ENCODE data around the gene CTNNBIP1. TPM values are rescaled to one million over a fixed set of nuclear protein-coding genes. Genes with fewer than 3 reads are reported as not detected.

The CTNNBIP1 gene
- total and polyA plus RNA-seq, 2 of the 8 experiments (the other 6 are each of a cell fraction or from before 2014, with no cell fraction given): 40.9 to 46.6 TPM

DNA sequence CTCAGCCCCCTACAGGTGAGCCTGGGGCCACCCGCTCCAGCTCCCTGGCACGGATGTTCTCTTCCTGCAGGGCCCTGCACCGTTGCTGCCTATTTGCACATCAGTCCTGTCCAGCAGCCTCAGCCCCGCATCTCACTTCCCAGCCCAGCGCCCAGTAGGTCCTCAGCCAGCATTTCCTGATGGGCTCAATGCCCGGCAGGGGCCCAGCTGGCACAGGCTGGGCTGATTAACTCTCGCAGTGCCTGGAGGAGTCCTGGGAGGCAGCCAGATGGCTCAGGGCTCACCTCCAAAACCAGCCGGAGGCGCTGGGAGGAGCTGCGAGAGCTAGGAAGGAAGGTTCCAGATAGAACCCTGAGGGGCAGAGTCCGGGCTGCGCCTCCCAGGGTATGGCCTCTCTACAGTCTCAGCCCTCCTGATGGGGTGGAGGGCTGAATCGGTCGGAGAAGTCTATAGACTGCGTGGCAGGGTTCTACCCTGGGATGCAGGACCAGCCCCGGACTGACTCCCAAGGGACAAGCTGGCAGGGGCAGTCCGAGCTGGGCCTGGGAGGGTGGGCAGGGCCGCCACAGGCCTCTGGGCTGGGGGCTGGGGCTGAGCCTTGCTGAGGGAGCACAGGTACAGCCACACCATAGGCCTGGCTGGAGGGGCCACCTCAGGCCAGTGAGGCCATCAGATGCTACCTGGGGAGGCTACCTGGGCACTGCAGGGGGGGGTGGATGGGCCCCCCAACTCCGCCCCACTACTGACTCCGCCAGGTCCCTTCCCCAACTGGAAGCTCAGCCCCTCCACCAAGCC is 67.1 kb downstream of the CTNNBIP1 start:
- 0 out of 2 replicates have a peak overlapping the region, but pooled peaks have one; percentile 7 for H4K8ac ChIP-seq (ENCODE audit: extremely low read depth, insufficient read depth, low read length)
- H2AK5ac ChIP-seq (ENCODE audit: low read depth, low read length): no peak overlapping the region
- no peak overlapping the region for H3K9ac ChIP-seq (replicated peaks in 1 of 4; ENCODE audit: extremely low read depth in 1 of 4, low read depth in 3 of 4, low read length in 3 of 4)
- no peak overlapping the region for H4K91ac ChIP-seq (replicated peaks; ENCODE audit: insufficient read length, low read length)
- WGBS, 2 experiments (ENCODE audit: extremely low coverage in 1 of 2, insufficient coverage in 1 of 2, insufficient read length in 1 of 2, insufficient replicate concordance in 2 of 2, low coverage in 1 of 2, low lambda C conversion rate in 2 of 2, missing lambda C conversion rate in 1 of 2): 79% methylated on average over 20 of the region's 20 CpGs; no CpG with 5 or more reads in 1 of the 2 experiments
- no peak overlapping the region for H3K14ac ChIP-seq (ENCODE audit: insufficient read length)
- no peak overlapping the region for H4K5ac ChIP-seq (ENCODE audit: insufficient read length, low read depth, low read length)
- H3K4me2 ChIP-seq (ENCODE audit: insufficient read depth in 1 of 2, low read depth in 2 of 2, low read length in 2 of 2): no peak overlapping the region
- no peak overlapping the region for H3K4me3 ChIP-seq (ENCODE audit: extremely low read depth in 1 of 4, insufficient read depth in 2 of 4, low read depth in 3 of 4, low read length in 4 of 4)
- DNase-seq (ENCODE audit: low read depth in 1 of 2, low spot score in 2 of 2) (no peak), FAIRE-seq (no peak)
- no peak overlapping the region for H3K56ac ChIP-seq (replicated peaks; ENCODE audit: insufficient read length, low read depth, low read length)
- H3K36me3 ChIP-seq (ENCODE audit: control insufficient read depth in 2 of 4, insufficient read depth in 4 of 4, low read length in 3 of 4): no peaks in the 10 kb centered on the region
- CTCF ChIA-PET (ENCODE audit: partially characterized antibody): interaction anchor here (0.6 to 5.3 kb wide), 13 partner anchors 9 to 176 kb away, joined by 3 to 29 read pairs (median 5); no protein-coding TSS in a partner anchor
- H2BK120ac ChIP-seq (replicated peaks; ENCODE audit: low read depth, low read length): no peak overlapping the region
- no peak overlapping the region for H3K4ac ChIP-seq (replicated peaks; ENCODE audit: insufficient read length, low read depth, low read length)
- no peak overlapping the region for H3K23ac ChIP-seq (ENCODE audit: insufficient read length)
- H2AFZ ChIP-seq (ENCODE audit: low read length): no peak overlapping the region
- H3K79me2 ChIP-seq (ENCODE audit: control insufficient read depth in 1 of 2, insufficient read depth in 2 of 2, low read length in 2 of 2): no peaks in the 10 kb centered on the region
- H2BK5ac ChIP-seq (ENCODE audit: low read depth, low read length): no peak overlapping the region; the same call in 1 of the 2 replicates
- H3K27ac ChIP-seq (ENCODE audit: low read depth, low read length): no peak overlapping the region
- H2BK15ac ChIP-seq (ENCODE audit: low read length): 0 out of 2 replicates have a peak overlapping the region, but pooled peaks have one; percentile 46
- 0 out of 2 replicates have a peak overlapping the region, but pooled peaks have one; percentile 61 for H2BK20ac ChIP-seq (ENCODE audit: low read length)
- H3K9me3 ChIP-seq (ENCODE audit: insufficient read depth in 2 of 2, low read depth in 1 of 2, low read length in 1 of 2): no peaks in the 10 kb centered on the region
- peaks cover 0 to 22% (median 16%) of the 10 kb centered on the region in 4 experiments; a peak in 6 of 7 replicates for H3K4me1 ChIP-seq (replicated peaks in 1 of 4; ENCODE audit: control insufficient read depth in 3 of 4, insufficient read depth in 4 of 4, low read length in 3 of 4)
- no peak overlapping the region for H3K18ac ChIP-seq (ENCODE audit: extremely low read depth, low read length)
- TF ChIP-seq CTCF (IDR thresholded peaks at IDR 0.05; ENCODE audit: control extremely low read depth in 1 of 3, insufficient read depth in 1 of 3, low read depth in 1 of 3, low read length in 3 of 3) (peak in 1 of 3 experiments; percentile 32; a peak in 1 of 4 replicates), HDAC6 (IDR thresholded peaks at IDR 0.05; ENCODE audit: low read depth, low read length) (no peak)
- H4K20me1 ChIP-seq (replicated peaks in 1 of 2; ENCODE audit: control insufficient read depth in 1 of 2, insufficient read depth in 2 of 2, low read length in 2 of 2): no peaks in the 10 kb centered on the region
- H2BK12ac ChIP-seq (ENCODE audit: low read depth, low read length): no peak overlapping the region
- no peaks in the 10 kb centered on the region for H3K27me3 ChIP-seq (replicated peaks in 1 of 4; ENCODE audit: control insufficient read depth in 3 of 4, extremely low read depth in 1 of 4, insufficient read depth in 3 of 4, low read length in 3 of 4)
- H3K79me1 ChIP-seq (ENCODE audit: low read depth, low read length): no peaks in the 10 kb centered on the region
- H3K23me2 ChIP-seq (ENCODE audit: low read depth, low read length): no peaks in the 10 kb centered on the region; the same call in 1 of the 2 replicates
- POLR2A ChIA-PET (ENCODE audit: partially characterized antibody): no interaction called here
